HCT116 (cell line): ENCODE results near the gene SNAI1. TPM values are rescaled to one million over a fixed set of nuclear protein-coding genes. Genes with fewer than 3 reads are reported as not detected.

Experiments used
- ATAC-seq: fragments of 200-7000 bp; cut with Tn5 transposase; 2 replicates; pipeline ENCODE4 v1.9.1; 2020; ENCODE audit warnings: mild to moderate bottlenecking, moderate library complexity
- BruUV-seq: library from RNA; stranded (reverse); fragments of 400-500 nt; replicated peaks from 2 replicates; lab custom pipeline; 2021; lab: Mats Ljungman, UMichigan
- CTCF ChIA-PET: fragments of 300-600 bp; sonication (Branson Sonifier 250); formaldehyde crosslinking; loops from one replicate; lab custom pipeline; 2021; ENCODE audit warnings: antibody characterized with exemption; lab: Charles Lee
- POLR2A ChIA-PET: fragments of 300-600, 350-600 bp; sonication (Branson Sonifier 250); formaldehyde crosslinking; loops from one replicate; lab custom pipeline; 2021; ENCODE audit warnings: antibody characterized with exemption; lab: Charles Lee
- RAD21 ChIA-PET, 2 experiments: fragments of 300-600 bp; sonication (Branson Sonifier 250); formaldehyde crosslinking; loops; one replicate each; lab custom pipeline; 2023; ENCODE audit warnings: low total read pairs in 2 of 2; ENCODE audit not compliant: uncharacterized antibody in 2 of 2, unreplicated experiment in 2 of 2, low non-redundant PET in 1 of 2; lab: Charles Lee
- DNase-seq: peaks from one replicate; pipeline ENCODE4 v3.0.0-alpha.2; 2010; ENCODE audit warnings: low read depth, low spot score
- H2AFZ ChIP-seq: fragments of 200-600 bp; shearing (Covaris generic), sonication (generic); 2 replicates; pipeline ENCODE4 v1.6.1; 2017; ENCODE audit warnings: low read depth, mixed run types, mixed read lengths, antibody characterized with exemption, low read length; ENCODE audit not compliant: poor library complexity, severe bottlenecking
- H3K27ac ChIP-seq: 2 replicates; pipeline ENCODE4 v1.5.1; 2012; ENCODE audit warnings: low read depth, low read length
- H3K27me3 ChIP-seq: fragments of 200-600 bp; sonication (generic); 2 replicates; pipeline ENCODE4 v1.6.1; 2016; ENCODE audit warnings: mixed run types, low read length, mixed read lengths; ENCODE audit not compliant: insufficient read depth
- H3K36me3 ChIP-seq, 2 experiments: fragments of 200-500 bp in 1 of 2; fragments of 200-600 bp in 1 of 2; sonication (Bioruptor generic) in 1 of 2; sonication (generic) in 1 of 2; 2 replicates each; pipeline versions ENCODE4 v1.5.1 to v1.6.1; 2014 to 2016; ENCODE audit warnings: low read length in 2 of 2, inconsistent platforms in 1 of 2, mixed read lengths in 1 of 2, mixed run types in 1 of 2; ENCODE audit not compliant: insufficient read depth in 2 of 2, control insufficient read depth in 1 of 2
- H3K4me1 ChIP-seq, 2 experiments: fragments of 200-600 bp in 1 of 2; sonication (generic) in 1 of 2; 2 replicates each; pipeline versions ENCODE4 v1.5.1 to v1.6.1; 2012 to 2017; ENCODE audit warnings: low read length in 2 of 2, inconsistent platforms in 1 of 2, mild to moderate bottlenecking in 1 of 2, mixed read lengths in 1 of 2, mixed run types in 1 of 2, moderate library complexity in 1 of 2; ENCODE audit not compliant: insufficient read depth in 2 of 2, control insufficient read depth in 1 of 2
- H3K4me2 ChIP-seq: fragments of 200-600 bp; sonication (generic); 2 replicates; pipeline ENCODE4 v1.6.1; 2017; ENCODE audit warnings: mixed run types, low read length, mixed read lengths
- H3K4me3 ChIP-seq, 2 experiments: fragments of 200-600 bp in 1 of 2; sonication (generic) in 1 of 2; replicated peaks in 1 of 2; 2 replicates each; pipeline ENCODE4 v1.5.1; 2011 to 2016; ENCODE audit warnings: low read length in 2 of 2, control low read depth in 1 of 2, low read depth in 1 of 2, mild to moderate bottlenecking in 1 of 2, mixed read lengths in 1 of 2, mixed run types in 1 of 2
- H3K79me2 ChIP-seq: fragments of 200-600 bp; sonication (generic); 2 replicates; pipeline ENCODE4 v1.6.1; 2017; ENCODE audit warnings: mild to moderate bottlenecking, mixed run types, low read length, moderate library complexity, mixed read lengths; ENCODE audit not compliant: insufficient read depth
- H3K9ac ChIP-seq: fragments of 200-600 bp; sonication (generic); 2 replicates; pipeline ENCODE4 v1.6.1; 2016; ENCODE audit warnings: low read length, mixed read lengths
- H3K9me2 ChIP-seq: fragments of 200-600 bp; sonication (generic), shearing (Covaris generic); 2 replicates; pipeline ENCODE4 v1.6.1; 2017; ENCODE audit warnings: mixed run types, mild to moderate bottlenecking, moderate library complexity; ENCODE audit not compliant: insufficient read depth
- H3K9me3 ChIP-seq, 2 experiments: fragments of 200-500 bp in 1 of 2; fragments of 200-600 bp in 1 of 2; sonication (Bioruptor generic) in 1 of 2; sonication (generic) in 1 of 2; 2 replicates each; pipeline ENCODE4 v1.6.1; 2014 to 2017; ENCODE audit warnings: low read length in 2 of 2, mixed read lengths in 2 of 2, inconsistent platforms in 1 of 2, low read depth in 1 of 2, mild to moderate bottlenecking in 1 of 2, mixed run types in 1 of 2, moderate library complexity in 1 of 2; ENCODE audit not compliant: control insufficient read depth in 1 of 2, insufficient read depth in 1 of 2
- H4K20me1 ChIP-seq: fragments of 200-600 bp; sonication (generic), shearing (Covaris generic); 2 replicates; pipeline ENCODE4 v1.6.1; 2017; ENCODE audit warnings: mixed run types, mild to moderate bottlenecking, moderate library complexity; ENCODE audit not compliant: insufficient read depth
- POLR2AphosphoS5 ChIP-seq: IDR thresholded peaks from 2 replicates; pipeline ENCODE4 v1.6.1; 2011; ENCODE audit warnings: mild to moderate bottlenecking, low read depth, low read length, moderate library complexity
- RAD21 ChIP-seq: IDR thresholded peaks from 2 replicates; pipeline ENCODE4 v1.6.1; 2012; ENCODE audit warnings: low read depth, mild to moderate bottlenecking
- SP1 ChIP-seq: IDR thresholded peaks from 2 replicates; pipeline ENCODE4 v1.6.1; 2012; ENCODE audit warnings: low read depth
- TCF7L2 ChIP-seq: IDR thresholded peaks from 2 replicates; pipeline ENCODE4 v1.7.0; 2011; ENCODE audit warnings: borderline replicate concordance, inconsistent platforms; ENCODE audit not compliant: insufficient read depth, insufficient read length; ENCODE audit errors: extremely low read depth
- YY1 ChIP-seq: IDR thresholded peaks from 2 replicates; pipeline ENCODE4 v1.6.1; 2011; ENCODE audit warnings: low read length, low read depth, moderate library complexity, mild to moderate bottlenecking; ENCODE audit not compliant: insufficient replicate concordance; ENCODE audit errors: extremely low read depth
- ZBTB33 ChIP-seq: IDR thresholded peaks from 2 replicates; pipeline ENCODE4 v1.6.1; 2011; ENCODE audit warnings: mild to moderate bottlenecking, low read length, moderate library complexity; ENCODE audit not compliant: insufficient replicate concordance; ENCODE audit errors: extremely low read depth
- ZFX ChIP-seq: fragments of 450-650 bp; IDR thresholded peaks from 2 replicates; pipeline ENCODE4 v1.6.1; 2017
- intact Hi-C: fragments of 100-400 bp; cut with micrococcal nuclease; formaldehyde crosslinking; loops from 2 replicates; pipeline ENCODE4 v1.10.0; 2022
- total RNA-seq: library from RNA; stranded (reverse); gene quantifications from one replicate; pipeline ENCODE4 v1.2.1, GENCODE V29; 2021; ENCODE audit not compliant: unreplicated experiment
- TF ChIP-seq, protein P1 (sequence below), 3 experiments: fragments of 200-600 bp in 1 of 3; sonication (generic) in 1 of 3; IDR thresholded peaks in 2 of 3; conservative IDR thresholded peaks in 1 of 3; 2 replicates each; pipeline ENCODE4 v1.5.1; 2012 to 2017; ENCODE audit warnings: low read depth in 2 of 3, low read length in 2 of 3, antibody characterized with exemption in 1 of 3, borderline replicate concordance in 1 of 3, control low read depth in 1 of 3, mild to moderate bottlenecking in 1 of 3, mixed read lengths in 1 of 3, mixed run types in 1 of 3, moderate library complexity in 1 of 3; ENCODE audit not compliant: insufficient read depth in 1 of 3

Gene SNAI1
- total RNA-seq, 1 experiment from 2014 or later: 13.4 TPM

DNA sequence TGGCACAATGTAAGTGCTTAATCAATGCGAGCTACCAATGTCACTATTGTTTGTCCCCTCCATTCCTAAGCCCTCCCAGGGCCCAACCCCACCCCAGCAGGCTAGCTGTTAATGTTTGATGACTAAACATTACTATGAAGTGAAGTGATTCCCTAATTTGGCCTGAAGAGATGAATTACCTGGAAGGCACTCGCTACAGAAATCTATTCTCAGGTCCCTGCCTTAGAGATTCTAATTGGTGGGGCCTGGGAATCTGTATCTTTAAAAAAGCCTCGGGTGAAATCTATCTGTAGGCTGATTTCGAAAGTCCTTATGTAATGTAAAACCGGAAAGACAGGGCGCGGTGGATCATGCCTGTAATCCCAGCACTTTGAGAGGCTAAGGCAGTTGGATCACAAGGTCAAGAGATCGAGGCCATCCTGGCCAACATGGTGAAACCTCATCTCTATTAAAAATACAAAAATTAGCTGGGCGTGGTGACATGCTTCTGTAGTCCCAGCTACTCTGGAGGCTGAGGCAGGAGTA is 16.9 kb upstream of the SNAI1 start:
- ATAC-seq (no peak), DNase-seq (no peak)
- H3K9me3 ChIP-seq: no peaks in the 10 kb centered on the region
- TF ChIP-seq POLR2AphosphoS5 (no peak), YY1 (no peak), RAD21 (no peak), TCF7L2 (no peak), ZBTB33 (no peak), ZFX (no peak), SP1 (no peak)
- TF ChIP-seq, protein P1, sequence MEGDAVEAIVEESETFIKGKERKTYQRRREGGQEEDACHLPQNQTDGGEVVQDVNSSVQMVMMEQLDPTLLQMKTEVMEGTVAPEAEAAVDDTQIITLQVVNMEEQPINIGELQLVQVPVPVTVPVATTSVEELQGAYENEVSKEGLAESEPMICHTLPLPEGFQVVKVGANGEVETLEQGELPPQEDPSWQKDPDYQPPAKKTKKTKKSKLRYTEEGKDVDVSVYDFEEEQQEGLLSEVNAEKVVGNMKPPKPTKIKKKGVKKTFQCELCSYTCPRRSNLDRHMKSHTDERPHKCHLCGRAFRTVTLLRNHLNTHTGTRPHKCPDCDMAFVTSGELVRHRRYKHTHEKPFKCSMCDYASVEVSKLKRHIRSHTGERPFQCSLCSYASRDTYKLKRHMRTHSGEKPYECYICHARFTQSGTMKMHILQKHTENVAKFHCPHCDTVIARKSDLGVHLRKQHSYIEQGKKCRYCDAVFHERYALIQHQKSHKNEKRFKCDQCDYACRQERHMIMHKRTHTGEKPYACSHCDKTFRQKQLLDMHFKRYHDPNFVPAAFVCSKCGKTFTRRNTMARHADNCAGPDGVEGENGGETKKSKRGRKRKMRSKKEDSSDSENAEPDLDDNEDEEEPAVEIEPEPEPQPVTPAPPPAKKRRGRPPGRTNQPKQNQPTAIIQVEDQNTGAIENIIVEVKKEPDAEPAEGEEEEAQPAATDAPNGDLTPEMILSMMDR (IDR thresholded peaks at IDR 0.05 in 2 of 3, conservative IDR thresholded peaks at IDR 0.05 in 1 of 3; ENCODE audit: borderline replicate concordance in 1 of 3, insufficient read depth in 1 of 3, low read depth in 2 of 3, low read length in 2 of 3): no peak
- no peaks in the 10 kb centered on the region for H3K36me3 ChIP-seq
- no peaks in the 10 kb centered on the region for H3K27me3 ChIP-seq
- no peaks in the 10 kb centered on the region for H4K20me1 ChIP-seq
- no peak overlapping the region for H3K4me3 ChIP-seq
- H3K79me2 ChIP-seq: no peaks in the 10 kb centered on the region
- H3K27ac ChIP-seq: no peak overlapping the region
- 0 out of 2 replicates have a peak overlapping the region, but pooled peaks have one; percentile 16 for H3K9ac ChIP-seq
- CTCF ChIA-PET: interaction anchor here (1.0 to 3.0 kb wide), 6 partner anchors 8 to 204 kb away, joined by 3 to 19 read pairs (median 7); partner anchors contain the start of gene RNF114
- H3K4me1 ChIP-seq: peaks cover 6 to 42% of the 10 kb centered on the region in 2 experiments; a peak in 3 of 4 replicates
- H2AFZ ChIP-seq: no peak overlapping the region
- intact Hi-C loops: no loop called here
- RAD21 ChIA-PET: interaction anchor here in 1 of 2 experiments (0.8 kb wide), 1 partner anchor 220 kb away, joined by 3 read pairs; no protein-coding TSS in a partner anchor
- BruUV-seq: no TSS peak
- no peaks in the 10 kb centered on the region for H3K9me2 ChIP-seq
- H3K4me2 ChIP-seq: peak overlapping the region; percentile 21
- POLR2A ChIA-PET: no interaction called here
